ENCODE results near the gene CCM2L. TPM values are rescaled to one million over a fixed set of nuclear protein-coding genes. Genes with fewer than 3 reads are reported as not detected.

Gene CCM2L
- total and polyA plus RNA-seq, 2 donors (not counting 3 experiments of a cell fraction or from before 2014, with no cell fraction given) = 10.8 to 13.4 TPM

DNA sequence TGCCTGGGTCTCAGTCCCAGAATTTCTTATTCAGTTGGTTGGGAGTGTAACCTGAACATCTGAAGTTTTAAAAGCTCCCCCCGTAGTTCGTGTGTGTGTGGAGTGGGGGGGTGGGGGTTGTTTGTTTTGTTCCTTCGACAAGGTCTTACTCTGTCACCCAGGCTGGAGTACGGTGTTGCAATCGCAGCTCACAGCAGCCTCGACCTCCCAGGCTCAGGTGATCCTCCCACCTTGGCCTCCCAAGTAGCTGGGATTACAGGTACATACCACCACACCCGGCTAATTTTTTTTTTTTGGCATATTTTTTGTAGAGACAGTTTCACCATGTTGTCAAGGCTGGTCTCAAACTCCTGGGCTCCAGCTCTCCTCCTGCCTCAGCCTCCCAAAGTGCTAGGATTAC lies 3.1 kb downstream of the CCM2L start:
- H3K9me1 ChIP-seq (replicated peaks; ENCODE audit: control insufficient read depth, extremely low read depth, insufficient read depth, low read length) = no peaks in the 10 kb centered on the region
- no peaks in the 10 kb centered on the region for H3K9me3 ChIP-seq (replicated peaks; ENCODE audit: control insufficient read depth, insufficient read depth, low read length)
- H3K4me2 ChIP-seq (ENCODE audit: insufficient read depth, low read length) = no peak overlapping the region
- no peaks in the 10 kb centered on the region for H3K79me2 ChIP-seq (ENCODE audit: control insufficient read depth, insufficient read depth, low read length)
- no peak overlapping the region for H2AFZ ChIP-seq (ENCODE audit: low read depth, low read length)
- no peaks in the 10 kb centered on the region for H3K27me3 ChIP-seq (ENCODE audit: control insufficient read depth in 2 of 2, insufficient read depth in 2 of 2, low read length in 2 of 2)
- H3K4me3 ChIP-seq (replicated peaks in 1 of 3; ENCODE audit: insufficient read depth in 1 of 3, low read depth in 1 of 3, low read length in 3 of 3) = no peak overlapping the region
- dilution Hi-C loops (cut with MboI; ENCODE audit: extremely low pct_ligation_motif_present, low sequenced_read_pairs) (no loop called here), intact Hi-C loops (cut with micrococcal nuclease) (no loop called here)
- DNase-seq (ENCODE audit: low read depth, low spot score) = no peak
- no peaks in the 10 kb centered on the region for H4K20me1 ChIP-seq (replicated peaks; ENCODE audit: control insufficient read depth, extremely low read depth, insufficient read depth, low read length)
- CTCF ChIA-PET = interaction anchor here (0.9 to 1.8 kb wide), 7 partner anchors 9 to 161 kb away, joined by 3 to 8 read pairs (median 5); no protein-coding TSS in a partner anchor
- no peaks in the 10 kb centered on the region for H3K36me3 ChIP-seq (ENCODE audit: control insufficient read depth in 2 of 2, extremely low read depth in 1 of 2, insufficient read depth in 2 of 2, low read length in 2 of 2)
- H3K27ac ChIP-seq (ENCODE audit: insufficient read depth, low read depth, low read length) = no peak overlapping the region
- no TSS peak for BruUV-seq (replicated peaks)
- POLR2A ChIA-PET = no interaction called here
- TF ChIP-seq JUN (IDR thresholded peaks at IDR 0.05; ENCODE audit: borderline replicate concordance, insufficient read depth, insufficient read length, low read depth) = no peak
- TF ChIP-seq EZH2 (IDR thresholded peaks at IDR 0.05; ENCODE audit: borderline replicate concordance, low read depth, low read length, severe bottlenecking) = no peak
- no peak for TF ChIP-seq POLR2AphosphoS5 (IDR thresholded peaks at IDR 0.05; ENCODE audit: insufficient read depth, low read depth, low read length)
- no peak for TF ChIP-seq GATA2 (IDR thresholded peaks at IDR 0.05; ENCODE audit: insufficient read depth, insufficient read length, low read depth, low read length)
- TF ChIP-seq FOS (IDR thresholded peaks at IDR 0.05; ENCODE audit: borderline replicate concordance, insufficient read depth, low read length) = no peak
- H3K4me1 ChIP-seq (ENCODE audit: control insufficient read depth, extremely low read depth, insufficient read depth, low read length) = peaks cover 22% of the 10 kb centered on the region
- no peak for FAIRE-seq
- H3K9ac ChIP-seq (replicated peaks; ENCODE audit: extremely low read depth, insufficient read depth, low read length) = no peak overlapping the region

- H3K27ac ChIP-seq (ENCODE audit: insufficient read depth, low read depth, low read length) = no peak overlapping the region
- no peaks in the 10 kb centered on the region for H3K9me3 ChIP-seq (replicated peaks; ENCODE audit: control insufficient read depth, insufficient read depth, low read length)
- no TSS peak for BruUV-seq (replicated peaks)
- H3K27me3 ChIP-seq (ENCODE audit: control insufficient read depth in 2 of 2, insufficient read depth in 2 of 2, low read length in 2 of 2) = no peaks in the 10 kb centered on the region
- intact Hi-C loops (cut with micrococcal nuclease) (loop anchor here (1.0 kb wide), 2 partner anchors 9 to 65 kb away; partner anchors contain the start of gene PDRG1), dilution Hi-C loops (cut with MboI; ENCODE audit: extremely low pct_ligation_motif_present, low sequenced_read_pairs) (no loop called here)
- peaks cover 6% of the 10 kb centered on the region for H3K4me1 ChIP-seq (ENCODE audit: control insufficient read depth, extremely low read depth, insufficient read depth, low read length)
- no peaks in the 10 kb centered on the region for H4K20me1 ChIP-seq (replicated peaks; ENCODE audit: control insufficient read depth, extremely low read depth, insufficient read depth, low read length)
- H3K4me2 ChIP-seq (ENCODE audit: insufficient read depth, low read length) = no peak overlapping the region
- H3K4me3 ChIP-seq (replicated peaks in 1 of 3; ENCODE audit: insufficient read depth in 1 of 3, low read depth in 1 of 3, low read length in 3 of 3) = no peak overlapping the region
- no peak for FAIRE-seq
- H3K9ac ChIP-seq (replicated peaks; ENCODE audit: extremely low read depth, insufficient read depth, low read length) = no peak overlapping the region
- H3K79me2 ChIP-seq (ENCODE audit: control insufficient read depth, insufficient read depth, low read length) = no peaks in the 10 kb centered on the region
- TF ChIP-seq, protein P1, sequence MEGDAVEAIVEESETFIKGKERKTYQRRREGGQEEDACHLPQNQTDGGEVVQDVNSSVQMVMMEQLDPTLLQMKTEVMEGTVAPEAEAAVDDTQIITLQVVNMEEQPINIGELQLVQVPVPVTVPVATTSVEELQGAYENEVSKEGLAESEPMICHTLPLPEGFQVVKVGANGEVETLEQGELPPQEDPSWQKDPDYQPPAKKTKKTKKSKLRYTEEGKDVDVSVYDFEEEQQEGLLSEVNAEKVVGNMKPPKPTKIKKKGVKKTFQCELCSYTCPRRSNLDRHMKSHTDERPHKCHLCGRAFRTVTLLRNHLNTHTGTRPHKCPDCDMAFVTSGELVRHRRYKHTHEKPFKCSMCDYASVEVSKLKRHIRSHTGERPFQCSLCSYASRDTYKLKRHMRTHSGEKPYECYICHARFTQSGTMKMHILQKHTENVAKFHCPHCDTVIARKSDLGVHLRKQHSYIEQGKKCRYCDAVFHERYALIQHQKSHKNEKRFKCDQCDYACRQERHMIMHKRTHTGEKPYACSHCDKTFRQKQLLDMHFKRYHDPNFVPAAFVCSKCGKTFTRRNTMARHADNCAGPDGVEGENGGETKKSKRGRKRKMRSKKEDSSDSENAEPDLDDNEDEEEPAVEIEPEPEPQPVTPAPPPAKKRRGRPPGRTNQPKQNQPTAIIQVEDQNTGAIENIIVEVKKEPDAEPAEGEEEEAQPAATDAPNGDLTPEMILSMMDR (IDR thresholded peaks at IDR 0.05; ENCODE audit: extremely low read depth in 1 of 2, insufficient read depth in 1 of 2, low read depth in 1 of 2, low read length in 2 of 2) = peak in 1 of 2 donors; percentile 2
- no peak for TF ChIP-seq FOS (IDR thresholded peaks at IDR 0.05; ENCODE audit: borderline replicate concordance, insufficient read depth, low read length)
- ChIA-PET POLR2A (no interaction called here), CTCF (interaction anchor here (0.9 to 2.0 kb wide), 7 partner anchors 8 to 65 kb away, joined by 3 to 10 read pairs (median 4); partner anchors contain the start of gene PDRG1)
- H2AFZ ChIP-seq (ENCODE audit: low read depth, low read length) = no peak overlapping the region
- H3K36me3 ChIP-seq (ENCODE audit: control insufficient read depth in 2 of 2, extremely low read depth in 1 of 2, insufficient read depth in 2 of 2, low read length in 2 of 2) = no peaks in the 10 kb centered on the region
- no peaks in the 10 kb centered on the region for H3K9me1 ChIP-seq (replicated peaks; ENCODE audit: control insufficient read depth, extremely low read depth, insufficient read depth, low read length)
- DNase-seq (ENCODE audit: low read depth, low spot score) = no peak
Observed at GRCh38 chr20:32017711-32018251, 7.5 kb downstream of the CCM2L start.

Data from endothelial cell of umbilical vein (primary cell).